ENCODE results near the gene GPR62. TPM values are rescaled to one million over a fixed set of nuclear protein-coding genes. Genes with fewer than 3 reads are reported as not detected.

The GPR62 gene
- polyA plus RNA-seq, 1 of the 3 experiments (the other 2 are of a cell fraction) = 0.02 TPM

- TF ChIP-seq REST (IDR thresholded peaks at IDR 0.05; ENCODE audit: low read depth, low read length) (no peak), MEF2A (IDR thresholded peaks at IDR 0.05; ENCODE audit: borderline replicate concordance, low read depth) (no peak), TAF1 (IDR thresholded peaks at IDR 0.05; ENCODE audit: borderline replicate concordance, low read depth, low read length) (no peak), USF1 (IDR thresholded peaks at IDR 0.05; ENCODE audit: borderline replicate concordance, low read depth) (no peak), ZBTB33 (IDR thresholded peaks at IDR 0.05; ENCODE audit: borderline replicate concordance, low read depth) (no peak), NFIC (IDR thresholded peaks at IDR 0.05; ENCODE audit: borderline replicate concordance) (no peak), FOXM1 (IDR thresholded peaks at IDR 0.05; ENCODE audit: low read depth) (no peak), ELF1 (IDR thresholded peaks at IDR 0.05) (no peak), YY1 (IDR thresholded peaks at IDR 0.05; ENCODE audit: low read depth) (no peak)
Measured at GRCh38 chr3:51932471-51933370, 22.5 kb upstream of the GPR62 start (continued).

GRCh38 chr3:51933471-51934138 lies 21.6 kb upstream of the GPR62 start:
- DNase-seq = no peak
- Histone ChIP-seq H3K79me2 (ENCODE audit: insufficient read depth) (peaks cover 2% of the 10 kb centered on the region), H3K27me3 (ENCODE audit: insufficient read depth) (no peaks in the 10 kb centered on the region), H3K27ac (ENCODE audit: low read depth in 2 of 2, low read length in 1 of 2) (no peak overlapping the region), H3K9me3 (no peaks in the 10 kb centered on the region), H3K9ac (no peak overlapping the region), H4K20me1 (ENCODE audit: insufficient read depth) (no peaks in the 10 kb centered on the region), H3K4me2 (no peak overlapping the region), H3K9me2 (no peaks in the 10 kb centered on the region), H3K4me3 (ENCODE audit: low read depth in 2 of 2, low read length in 1 of 2) (no peak overlapping the region), H3K4me1 (ENCODE audit: control insufficient read depth in 1 of 2, insufficient read depth in 2 of 2, low read depth in 1 of 2, low read length in 1 of 2) (no peaks in the 10 kb centered on the region), H3F3A (replicated peaks; ENCODE audit: insufficient read depth) (no peaks in the 10 kb centered on the region), H3K36me3 (replicated peaks in 1 of 2; ENCODE audit: control insufficient read depth in 1 of 2, insufficient read depth in 2 of 2, low read length in 1 of 2) (peaks cover 0 to 53% of the 10 kb centered on the region in 2 experiments), H2AFZ (ENCODE audit: low read depth) (no peak overlapping the region)
- ChIA-PET CTCF (interaction anchor here (0.8 to 1.6 kb wide), 2 partner anchors 8 to 50 kb away, joined by 3 to 6 read pairs; partner anchors contain the start of genes ACY1, PARP3 and RRP9), POLR2A (interaction anchor here (0.8 kb wide), 1 partner anchor 35 kb away, joined by 3 read pairs; no protein-coding TSS in a partner anchor)
- WGBS (ENCODE audit: low lambda C conversion rate) = 95% methylated on average over 13 of the region's 13 CpGs
- TF ChIP-seq CHD2 (IDR thresholded peaks at IDR 0.05; ENCODE audit: low read length, partially characterized antibody) = no peak
- no peak for TF ChIP-seq FOXM1 (IDR thresholded peaks at IDR 0.05; ENCODE audit: low read depth)
- no peak for TF ChIP-seq MEF2A (IDR thresholded peaks at IDR 0.05; ENCODE audit: borderline replicate concordance, low read depth)
- TF ChIP-seq SIN3A (IDR thresholded peaks at IDR 0.05; ENCODE audit: borderline replicate concordance, low read depth, low read length) = no peak
- no peak for TF ChIP-seq MXI1 (IDR thresholded peaks at IDR 0.05; ENCODE audit: low read depth, low read length)
- TF ChIP-seq YY1 (IDR thresholded peaks at IDR 0.05; ENCODE audit: low read depth) = no peak
- TF ChIP-seq FOXJ3 (CRISPR knock-in tag; IDR thresholded peaks at IDR 0.05) = no peak
- TF ChIP-seq USF2 (IDR thresholded peaks at IDR 0.05; ENCODE audit: borderline replicate concordance, low read depth, low read length) = no peak
- TF ChIP-seq TAF1 (IDR thresholded peaks at IDR 0.05; ENCODE audit: borderline replicate concordance, low read depth, low read length) = no peak
